Stimulated activated CD8-positive, alpha-beta memory T cell treated with anti-CD3 and anti-CD28 coated beads, Interleukin-4, amount 100 ng/mL, for 48 hours (primary cell): ENCODE data around the gene MORC3.
"Not testable (repeated sequence)": the region's sequence is repeated elsewhere in the genome, so short reads cannot be mapped to it uniquely, and the experiment has no call there.

ENCODE experiments used
- DNase-seq: peaks from one replicate; pipeline ENCODE4 v3.0.0-alpha.2; 2020

The MORC3 gene

GRCh38 chr21:36325373-36326010 is 5.5 kb downstream of the MORC3 start:
- no peak for DNase-seq

- DNase-seq, result peak; percentile 44
Measured at GRCh38 chr21:36330904-36331303, 10.9 kb downstream of the MORC3 start.

GRCh38 chr21:36337099-36337509 is 17.1 kb downstream of the MORC3 start:
- no peak for DNase-seq

- no peak for DNase-seq
Measured at GRCh38 chr21:36338975-36339374, 19.0 kb downstream of the MORC3 start.

GRCh38 chr21:36342581-36342980 is 22.6 kb downstream of the MORC3 start:
- not testable (repeated sequence) for DNase-seq

GRCh38 chr21:36344931-36345330 is 24.9 kb downstream of the MORC3 start:
- no peak for DNase-seq

GRCh38 chr21:36347278-36347961 is 27.4 kb downstream of the MORC3 start:
- DNase-seq, result no peak

GRCh38 chr21:36347962-36348328 is 27.9 kb downstream of the MORC3 start:
- DNase-seq, result no peak

- DNase-seq, result no peak
Measured at GRCh38 chr21:36349315-36349714, 29.3 kb downstream of the MORC3 start.

- no peak for DNase-seq
Measured at GRCh38 chr21:36350282-36350910, 30.4 kb downstream of the MORC3 start.

- no peak for DNase-seq
Measured at GRCh38 chr21:36354918-36355680, 35.1 kb downstream of the MORC3 start.

- DNase-seq, result no peak
Measured at GRCh38 chr21:36355868-36356267, 35.9 kb downstream of the MORC3 start.

GRCh38 chr21:36359185-36359584 is 39.2 kb downstream of the MORC3 start:
- no peak for DNase-seq

- no peak for DNase-seq
Measured at GRCh38 chr21:36369064-36369685, 49.2 kb downstream of the MORC3 start.

GRCh38 chr21:36375994-36376393 is 56.0 kb downstream of the MORC3 start:
- DNase-seq, result no peak

GRCh38 chr21:36377391-36377842 is 57.4 kb downstream of the MORC3 start:
- DNase-seq, result no peak

GRCh38 chr21:36379251-36379650 is 59.3 kb downstream of the MORC3 start:
- DNase-seq, result no peak

- DNase-seq, result no peak
Measured at GRCh38 chr21:36381841-36382589, 62.0 kb downstream of the MORC3 start.

- DNase-seq, result not testable (repeated sequence)
Measured at GRCh38 chr21:36382722-36383121, 62.7 kb downstream of the MORC3 start.

GRCh38 chr21:36384885-36385232 is 64.9 kb downstream of the MORC3 start:
- no peak for DNase-seq

- peak; percentile 90 for DNase-seq
Measured at GRCh38 chr21:36385233-36386030, 65.4 kb downstream of the MORC3 start, which contains the start of gene CHAF1B. Gene CHAF1B (plus strand): TSS chr21:36385392. CDS start chr21:36386137, 745 bp downstream.
